GM12878 (cell line): ENCODE data around the gene LTN1. TPM values are rescaled to one million over a fixed set of nuclear protein-coding genes. Genes with fewer than 3 reads are reported as not detected.

Experiments used
- E4F1 ChIP-seq: fragments of 450-650 bp; IDR thresholded peaks from 2 replicates; pipeline ENCODE4 v1.6.1; 2018; ENCODE audit warnings: borderline replicate concordance, mild to moderate bottlenecking; ENCODE audit not compliant: partially characterized antibody
- ELK1 ChIP-seq: IDR thresholded peaks from 2 replicates; pipeline ENCODE4 v1.6.1; 2012; ENCODE audit warnings: low read depth, low read length, improper control_type of control experiment
- GABPA ChIP-seq: IDR thresholded peaks from 2 replicates; pipeline ENCODE4 v1.6.1; 2014; ENCODE audit warnings: antibody characterized with exemption, low read depth, mild to moderate bottlenecking, inconsistent platforms
- IKZF1 ChIP-seq: fragments of 450-650 bp; conservative IDR thresholded peaks from 2 replicates; pipeline ENCODE4 v1.6.1; 2017; ENCODE audit warnings: antibody characterized with exemption, mild to moderate bottlenecking
- MEF2B ChIP-seq: fragments of 450-650 bp; IDR thresholded peaks from 2 replicates; pipeline ENCODE4 v1.6.1; 2018; ENCODE audit warnings: mild to moderate bottlenecking, moderate library complexity; ENCODE audit not compliant: partially characterized antibody, poor library complexity, severe bottlenecking
- MXI1 ChIP-seq: fragments of 150-350 bp; IDR thresholded peaks from 2 replicates; pipeline ENCODE4 v1.6.1; 2011; ENCODE audit warnings: low read depth, mild to moderate bottlenecking, inconsistent platforms, low read length, improper control_type of control experiment
- NR2F1 ChIP-seq: fragments of 450-650 bp; conservative IDR thresholded peaks from 2 replicates; pipeline ENCODE4 v1.6.1; 2017; ENCODE audit warnings: mild to moderate bottlenecking
- SMAD5 ChIP-seq: IDR thresholded peaks from 2 replicates; pipeline ENCODE4 v1.6.1; 2016; ENCODE audit warnings: antibody characterized with exemption, low read depth
- SREBF2 ChIP-seq: IDR thresholded peaks from 2 replicates; pipeline ENCODE4 v1.6.1; 2012; ENCODE audit warnings: mild to moderate bottlenecking, low read length
- TAF1 ChIP-seq: IDR thresholded peaks from 2 replicates; pipeline ENCODE4 v1.6.1; 2011; ENCODE audit warnings: mild to moderate bottlenecking, low read depth, low read length, borderline replicate concordance
- ZBED1 ChIP-seq: IDR thresholded peaks from 2 replicates; pipeline ENCODE4 v1.6.1; 2016; ENCODE audit warnings: borderline replicate concordance
- polyA plus RNA-seq, 11 experiments: library from polyadenylated mRNA; depleted of rRNA in 4 of 11; unstranded in 6 of 11; stranded (reverse) in 5 of 11; fragments of >200 nt; fragmentation: Nextera tagmentation in 4 of 11; fragmentation: Illumina TruSeq in 1 of 11; extraction: Ambion mirVana in 4 of 11; extraction: Trizol in 1 of 11; gene quantifications; 1 replicate in 1 of 11; 2 replicates in 10 of 11; pipeline versions ENCODE4 v1.2.1 to v1.2.3, GENCODE V29; 2011 to 2016; ENCODE audit warnings: inconsistent platforms in 2 of 11, missing spikeins in 2 of 11, low read depth in 1 of 11
- total RNA-seq, 4 experiments: library from RNA; depleted of rRNA in 3 of 4; stranded (reverse); fragments of >200 nt in 3 of 4; fragmentation: Illumina TruSeq in 1 of 4; extraction: Trizol in 1 of 4; gene quantifications; 2 replicates each; pipeline versions ENCODE4 v1.2.1 to v1.2.3, GENCODE V29; 2013 to 2021
- TF ChIP-seq, protein P1 (sequence below): fragments of 450-650 bp; IDR thresholded peaks from 2 replicates; pipeline ENCODE4 v1.6.1; 2016; ENCODE audit warnings: mild to moderate bottlenecking
- TF ChIP-seq, protein P2 (sequence below): IDR thresholded peaks from 2 replicates; pipeline ENCODE4 v1.6.1; 2011; ENCODE audit warnings: mild to moderate bottlenecking, low read depth, low read length, moderate library complexity; ENCODE audit not compliant: insufficient replicate concordance
- TF ChIP-seq, protein P3 (sequence below): fragments of 450-650 bp; IDR thresholded peaks from 2 replicates; pipeline ENCODE4 v1.6.1; 2017; ENCODE audit warnings: mild to moderate bottlenecking, moderate library complexity

The LTN1 gene
- total and polyA plus RNA-seq, 10 of the 15 experiments (the other 5 are each of a cell fraction or from before 2014, with no cell fraction given): 3.5 to 17.3 (median 12.3) TPM

GRCh38 chr21:29024474-29025327 lies 32.0 kb upstream of the LTN1 start, which contains the start of gene USP16 (continued):
- TF ChIP-seq, protein P1, sequence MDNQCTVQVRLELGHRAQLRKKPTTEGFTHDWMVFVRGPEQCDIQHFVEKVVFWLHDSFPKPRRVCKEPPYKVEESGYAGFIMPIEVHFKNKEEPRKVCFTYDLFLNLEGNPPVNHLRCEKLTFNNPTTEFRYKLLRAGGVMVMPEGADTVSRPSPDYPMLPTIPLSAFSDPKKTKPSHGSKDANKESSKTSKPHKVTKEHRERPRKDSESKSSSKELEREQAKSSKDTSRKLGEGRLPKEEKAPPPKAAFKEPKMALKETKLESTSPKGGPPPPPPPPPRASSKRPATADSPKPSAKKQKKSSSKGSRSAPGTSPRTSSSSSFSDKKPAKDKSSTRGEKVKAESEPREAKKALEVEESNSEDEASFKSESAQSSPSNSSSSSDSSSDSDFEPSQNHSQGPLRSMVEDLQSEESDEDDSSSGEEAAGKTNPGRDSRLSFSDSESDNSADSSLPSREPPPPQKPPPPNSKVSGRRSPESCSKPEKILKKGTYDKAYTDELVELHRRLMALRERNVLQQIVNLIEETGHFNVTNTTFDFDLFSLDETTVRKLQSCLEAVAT: no peak
- no peak for TF ChIP-seq ZBED1
- TF ChIP-seq MXI1: peak; percentile 91
- TF ChIP-seq SREBF2: no peak
- TF ChIP-seq MEF2B: peak; percentile 51
- TF ChIP-seq NR2F1: peak; percentile 98
- peak; percentile 67 for TF ChIP-seq TAF1
- TF ChIP-seq GABPA: peak; percentile 91
- TF ChIP-seq E4F1: peak; percentile 78
- peak; percentile 65; the same call in 1 of the 2 replicates for TF ChIP-seq SMAD5
- TF ChIP-seq, protein P2, sequence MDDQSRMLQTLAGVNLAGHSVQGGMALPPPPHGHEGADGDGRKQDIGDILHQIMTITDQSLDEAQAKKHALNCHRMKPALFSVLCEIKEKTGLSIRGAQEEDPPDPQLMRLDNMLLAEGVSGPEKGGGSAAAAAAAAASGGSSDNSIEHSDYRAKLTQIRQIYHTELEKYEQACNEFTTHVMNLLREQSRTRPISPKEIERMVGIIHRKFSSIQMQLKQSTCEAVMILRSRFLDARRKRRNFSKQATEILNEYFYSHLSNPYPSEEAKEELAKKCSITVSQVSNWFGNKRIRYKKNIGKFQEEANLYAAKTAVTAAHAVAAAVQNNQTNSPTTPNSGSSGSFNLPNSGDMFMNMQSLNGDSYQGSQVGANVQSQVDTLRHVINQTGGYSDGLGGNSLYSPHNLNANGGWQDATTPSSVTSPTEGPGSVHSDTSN: peak; percentile 96
- TF ChIP-seq ELK1: peak; percentile 75
- peak; percentile 89 for TF ChIP-seq IKZF1
- TF ChIP-seq, protein P3, sequence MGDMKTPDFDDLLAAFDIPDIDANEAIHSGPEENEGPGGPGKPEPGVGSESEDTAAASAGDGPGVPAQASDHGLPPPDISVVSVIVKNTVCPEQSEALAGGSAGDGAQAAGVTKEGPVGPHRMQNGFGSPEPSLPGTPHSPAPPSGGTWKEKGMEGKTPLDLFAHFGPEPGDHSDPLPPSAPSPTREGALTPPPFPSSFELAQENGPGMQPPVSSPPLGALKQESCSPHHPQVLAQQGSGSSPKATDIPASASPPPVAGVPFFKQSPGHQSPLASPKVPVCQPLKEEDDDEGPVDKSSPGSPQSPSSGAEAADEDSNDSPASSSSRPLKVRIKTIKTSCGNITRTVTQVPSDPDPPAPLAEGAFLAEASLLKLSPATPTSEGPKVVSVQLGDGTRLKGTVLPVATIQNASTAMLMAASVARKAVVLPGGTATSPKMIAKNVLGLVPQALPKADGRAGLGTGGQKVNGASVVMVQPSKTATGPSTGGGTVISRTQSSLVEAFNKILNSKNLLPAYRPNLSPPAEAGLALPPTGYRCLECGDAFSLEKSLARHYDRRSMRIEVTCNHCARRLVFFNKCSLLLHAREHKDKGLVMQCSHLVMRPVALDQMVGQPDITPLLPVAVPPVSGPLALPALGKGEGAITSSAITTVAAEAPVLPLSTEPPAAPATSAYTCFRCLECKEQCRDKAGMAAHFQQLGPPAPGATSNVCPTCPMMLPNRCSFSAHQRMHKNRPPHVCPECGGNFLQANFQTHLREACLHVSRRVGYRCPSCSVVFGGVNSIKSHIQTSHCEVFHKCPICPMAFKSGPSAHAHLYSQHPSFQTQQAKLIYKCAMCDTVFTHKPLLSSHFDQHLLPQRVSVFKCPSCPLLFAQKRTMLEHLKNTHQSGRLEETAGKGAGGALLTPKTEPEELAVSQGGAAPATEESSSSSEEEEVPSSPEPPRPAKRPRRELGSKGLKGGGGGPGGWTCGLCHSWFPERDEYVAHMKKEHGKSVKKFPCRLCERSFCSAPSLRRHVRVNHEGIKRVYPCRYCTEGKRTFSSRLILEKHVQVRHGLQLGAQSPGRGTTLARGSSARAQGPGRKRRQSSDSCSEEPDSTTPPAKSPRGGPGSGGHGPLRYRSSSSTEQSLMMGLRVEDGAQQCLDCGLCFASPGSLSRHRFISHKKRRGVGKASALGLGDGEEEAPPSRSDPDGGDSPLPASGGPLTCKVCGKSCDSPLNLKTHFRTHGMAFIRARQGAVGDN: no peak; the same call in 1 of the 2 replicates
